ENCODE data around the gene PPFIA4.

- TF ChIP-seq CTCF (IDR thresholded peaks at IDR 0.05; ENCODE audit: extremely low read depth in 1 of 2, insufficient read depth in 1 of 2, low read depth in 1 of 2, low read length in 2 of 2) (no peak), POLR2A (IDR thresholded peaks at IDR 0.05; ENCODE audit: low read depth, low read length) (no peak), JUN (IDR thresholded peaks at IDR 0.05; ENCODE audit: borderline replicate concordance, insufficient read depth, insufficient read length, low read depth) (no peak), MYC (IDR thresholded peaks at IDR 0.05; ENCODE audit: low read depth, low read length) (no peak), POLR2AphosphoS5 (IDR thresholded peaks at IDR 0.05; ENCODE audit: insufficient read depth, low read depth, low read length) (no peak)
Measured at GRCh38 chr1:203128431-203128715, 102.1 kb downstream of the PPFIA4 start.

Measured in endothelial cell of umbilical vein (primary cell).